Liver (tissue), 3 donors: Measurements from ENCODE around the gene NSMF.

ENCODE experiments used
- ATF3 ChIP-seq: IDR thresholded peaks from 2 replicates; pipeline ENCODE4 v1.6.1; 2016; ENCODE audit warnings: antibody characterized with exemption
- CTCF ChIP-seq: fragments of 150-350 bp; IDR thresholded peaks from 2 replicates; pipeline ENCODE4 v1.5.1; 2017; ENCODE audit warnings: improper control_type of control experiment, low read depth, low read length; ENCODE audit not compliant: missing input control
- EGR1 ChIP-seq, 2 donors: IDR thresholded peaks; 2 replicates each; pipeline ENCODE4 v1.6.1; 2016 to 2018; ENCODE audit warnings: antibody characterized with exemption in 2 of 2, low read depth in 2 of 2
- GABPA ChIP-seq, 2 donors: IDR thresholded peaks in 1 of 2; conservative IDR thresholded peaks in 1 of 2; 2 replicates each; pipeline ENCODE4 v1.6.1; 2016; ENCODE audit warnings: antibody characterized with exemption in 2 of 2, mild to moderate bottlenecking in 1 of 2, moderate library complexity in 1 of 2
- MAX ChIP-seq: IDR thresholded peaks from 2 replicates; pipeline ENCODE4 v1.6.1; 2016; ENCODE audit warnings: antibody characterized with exemption
- REST ChIP-seq: IDR thresholded peaks from 2 replicates; pipeline ENCODE4 v1.6.1; 2016; ENCODE audit warnings: antibody characterized with exemption, mild to moderate bottlenecking
- SP1 ChIP-seq: IDR thresholded peaks from 2 replicates; pipeline ENCODE4 v1.6.1; 2018; ENCODE audit warnings: antibody characterized with exemption, mild to moderate bottlenecking
- YY1 ChIP-seq: IDR thresholded peaks from 2 replicates; pipeline ENCODE4 v1.6.1; 2016; ENCODE audit warnings: antibody characterized with exemption, mild to moderate bottlenecking
- donor health status: healthy.
- donor health status: healthy.

GRCh38 chr9:137478962-137479861 lies 20.1 kb upstream of the NSMF start:
- no peak for TF ChIP-seq SP1
- no peak for TF ChIP-seq CTCF
- TF ChIP-seq REST: no peak
- TF ChIP-seq YY1: no peak
- TF ChIP-seq GABPA (IDR thresholded peaks at IDR 0.05 in 1 of 2, conservative IDR thresholded peaks at IDR 0.05 in 1 of 2): no peak
- no peak for TF ChIP-seq MAX
- no peak for TF ChIP-seq ATF3
- TF ChIP-seq EGR1 (IDR thresholded peaks at IDR 0.05; ENCODE audit: low read depth in 2 of 2): no peak
